ENCODE measurements around the gene MCC.

- TF ChIP-seq POLR2AphosphoS5 (IDR thresholded peaks at IDR 0.05; ENCODE audit: low read depth, low read length): no peak
- no peak for TF ChIP-seq TAF1 (IDR thresholded peaks at IDR 0.05; ENCODE audit: borderline replicate concordance, insufficient read depth, low read length)
- TF ChIP-seq SIN3A (IDR thresholded peaks at IDR 0.05; ENCODE audit: borderline replicate concordance, insufficient read depth, low read length): no peak
- no peak for TF ChIP-seq FOXP2 (optimal IDR thresholded peaks at IDR 0.05; ENCODE audit: borderline replicate concordance, extremely low read depth, extremely low read length, insufficient read depth)
- no peak for TF ChIP-seq REST (IDR thresholded peaks at IDR 0.05; ENCODE audit: insufficient read depth in 1 of 2, low read depth in 2 of 2, low read length in 2 of 2)
These were observed 294.8 kb downstream of the MCC start for GRCh38 chr5:113193311-113193978.
